Lower leg skin (tissue), 3 donors: Measurements from ENCODE around the gene NR2F1.

ENCODE experiments used
- CTCF ChIP-seq, 3 donors: fragments of 450-650 bp; IDR thresholded peaks; one replicate each; pipeline ENCODE4 v1.5.1; 2016; ENCODE audit warnings: antibody characterized with exemption in 3 of 3, mild to moderate bottlenecking in 3 of 3, moderate library complexity in 2 of 3
- POLR2A ChIP-seq, 2 donors: fragments of 450-650 bp; IDR thresholded peaks; one replicate each; pipeline ENCODE4 v1.6.1; 2016 to 2017; ENCODE audit warnings: antibody characterized with exemption in 2 of 2, mild to moderate bottlenecking in 1 of 2, moderate library complexity in 1 of 2

- no peak for TF ChIP-seq CTCF (IDR thresholded peaks at IDR 0.05)
- no peak for TF ChIP-seq POLR2A (IDR thresholded peaks at IDR 0.05)
Observed at GRCh38 chr5:93621327-93621798, 38.3 kb downstream of the NR2F1 start.
